Nephron (organoid): ENCODE data around the gene LSM2.

Source experiments
- H3K27ac Mint-ChIP-seq, 3 experiments: 2 replicates each; pipeline ENCODE4 v1.8.0; 2020; ENCODE audit warnings: mixed read lengths in 3 of 3, mild to moderate bottlenecking in 2 of 3, moderate library complexity in 1 of 3
- H3K27me3 Mint-ChIP-seq: 2 replicates; pipeline ENCODE4 v1.8.0; 2021; ENCODE audit warnings: low read depth, mild to moderate bottlenecking, moderate library complexity, mixed read lengths
- H3K36me3 Mint-ChIP-seq: 2 replicates; pipeline ENCODE4 v1.8.0; 2020; ENCODE audit warnings: low read depth, mixed read lengths
- H3K4me1 Mint-ChIP-seq: 2 replicates; pipeline ENCODE4 v1.8.0; 2020; ENCODE audit warnings: mixed read lengths
- H3K4me3 Mint-ChIP-seq, 3 experiments: 2 replicates each; pipeline ENCODE4 v1.8.0; 2020; ENCODE audit warnings: mild to moderate bottlenecking in 3 of 3, mixed read lengths in 3 of 3, moderate library complexity in 2 of 3
- H3K9me3 Mint-ChIP-seq: 2 replicates; pipeline ENCODE4 v1.8.0; 2020; ENCODE audit warnings: mixed read lengths
- TF ChIP-seq, protein P1 (sequence below), 3 experiments: fragments of 200-600 bp; sonication (generic); IDR thresholded peaks; one replicate each; pipeline ENCODE4 v1.5.0; 2021; ENCODE audit warnings: antibody characterized with exemption in 3 of 3; ENCODE audit not compliant: unreplicated experiment in 3 of 3

Gene LSM2

GRCh38 chr6:31775633-31776484 lies 30.9 kb downstream of the LSM2 start:
- TF ChIP-seq, protein P1, sequence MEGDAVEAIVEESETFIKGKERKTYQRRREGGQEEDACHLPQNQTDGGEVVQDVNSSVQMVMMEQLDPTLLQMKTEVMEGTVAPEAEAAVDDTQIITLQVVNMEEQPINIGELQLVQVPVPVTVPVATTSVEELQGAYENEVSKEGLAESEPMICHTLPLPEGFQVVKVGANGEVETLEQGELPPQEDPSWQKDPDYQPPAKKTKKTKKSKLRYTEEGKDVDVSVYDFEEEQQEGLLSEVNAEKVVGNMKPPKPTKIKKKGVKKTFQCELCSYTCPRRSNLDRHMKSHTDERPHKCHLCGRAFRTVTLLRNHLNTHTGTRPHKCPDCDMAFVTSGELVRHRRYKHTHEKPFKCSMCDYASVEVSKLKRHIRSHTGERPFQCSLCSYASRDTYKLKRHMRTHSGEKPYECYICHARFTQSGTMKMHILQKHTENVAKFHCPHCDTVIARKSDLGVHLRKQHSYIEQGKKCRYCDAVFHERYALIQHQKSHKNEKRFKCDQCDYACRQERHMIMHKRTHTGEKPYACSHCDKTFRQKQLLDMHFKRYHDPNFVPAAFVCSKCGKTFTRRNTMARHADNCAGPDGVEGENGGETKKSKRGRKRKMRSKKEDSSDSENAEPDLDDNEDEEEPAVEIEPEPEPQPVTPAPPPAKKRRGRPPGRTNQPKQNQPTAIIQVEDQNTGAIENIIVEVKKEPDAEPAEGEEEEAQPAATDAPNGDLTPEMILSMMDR (IDR thresholded peaks at IDR 0.05; ENCODE audit: unreplicated experiment in 3 of 3): no peak
- H3K9me3 Mint-ChIP-seq: no peaks in the 10 kb centered on the region
- no peaks in the 10 kb centered on the region for H3K4me1 Mint-ChIP-seq
- H3K27ac Mint-ChIP-seq: peak overlapping the region; percentile 55 to 94 (median 91)
- H3K36me3 Mint-ChIP-seq: peaks cover 9% of the 10 kb centered on the region
- no peaks in the 10 kb centered on the region for H3K27me3 Mint-ChIP-seq
- peak overlapping the region in 1 of 3 experiments; percentile 54 for H3K4me3 Mint-ChIP-seq

GRCh38 chr6:31775184-31775583 lies 31.6 kb downstream of the LSM2 start:
- Mint-ChIP-seq H3K27me3 (no peaks in the 10 kb centered on the region), H3K4me3 (peak overlapping the region in 1 of 3 experiments; percentile 58), H3K9me3 (no peaks in the 10 kb centered on the region), H3K27ac (peak overlapping the region; percentile 55 to 94 (median 91)), H3K4me1 (no peaks in the 10 kb centered on the region), H3K36me3 (peaks cover 5% of the 10 kb centered on the region)
- TF ChIP-seq, protein P1 (IDR thresholded peaks at IDR 0.05; ENCODE audit: unreplicated experiment in 3 of 3): no peak

- Mint-ChIP-seq H3K4me1 (no peaks in the 10 kb centered on the region), H3K27ac (no peak overlapping the region), H3K9me3 (no peaks in the 10 kb centered on the region), H3K36me3 (no peaks in the 10 kb centered on the region), H3K27me3 (no peaks in the 10 kb centered on the region), H3K4me3 (no peak overlapping the region)
- TF ChIP-seq, protein P1 (IDR thresholded peaks at IDR 0.05; ENCODE audit: unreplicated experiment in 3 of 3): no peak
These were observed 34.8 kb downstream of the LSM2 start for GRCh38 chr6:31771992-31772358.

DNA sequence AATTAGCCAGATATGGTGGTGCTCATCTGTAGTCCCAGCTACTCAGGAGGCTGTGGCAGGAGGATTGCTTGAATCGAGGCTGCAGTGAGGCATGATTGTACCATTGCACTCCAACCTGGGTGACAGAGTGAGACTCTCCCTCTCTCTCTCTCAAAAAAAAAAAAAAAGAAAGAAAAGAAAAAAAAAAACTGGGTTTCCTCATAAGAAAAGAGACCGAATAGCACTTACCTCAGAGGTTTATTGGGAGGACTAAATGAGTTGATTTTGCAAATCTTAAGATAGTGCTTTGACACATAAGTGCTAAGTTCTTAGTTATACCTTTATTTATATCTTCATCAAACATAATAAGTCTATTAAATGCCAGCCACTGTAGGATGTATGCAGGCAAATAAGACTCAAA lies 35.9 kb downstream of the LSM2 start:
- Mint-ChIP-seq H3K4me3 (no peak overlapping the region), H3K27ac (no peak overlapping the region), H3K27me3 (no peaks in the 10 kb centered on the region), H3K36me3 (no peaks in the 10 kb centered on the region), H3K9me3 (no peaks in the 10 kb centered on the region), H3K4me1 (no peaks in the 10 kb centered on the region)
- TF ChIP-seq, protein P1 (IDR thresholded peaks at IDR 0.05; ENCODE audit: unreplicated experiment in 3 of 3): no peak

- H3K27ac Mint-ChIP-seq: no peak overlapping the region
- TF ChIP-seq, protein P1 (IDR thresholded peaks at IDR 0.05; ENCODE audit: unreplicated experiment in 3 of 3): peak; percentile 28 to 43 (median 34)
- no peaks in the 10 kb centered on the region for H3K27me3 Mint-ChIP-seq
These were observed 36.9 kb downstream of the LSM2 start for GRCh38 chr6:31769684-31770371.

More at GRCh38 chr6:31769684-31770371, 36.9 kb downstream of the LSM2 start:
- no peak overlapping the region for H3K4me3 Mint-ChIP-seq
- H3K4me1 Mint-ChIP-seq: no peaks in the 10 kb centered on the region
- H3K36me3 Mint-ChIP-seq: no peaks in the 10 kb centered on the region
- no peaks in the 10 kb centered on the region for H3K9me3 Mint-ChIP-seq
